ENCODE data around the gene ROM1.

DNA sequence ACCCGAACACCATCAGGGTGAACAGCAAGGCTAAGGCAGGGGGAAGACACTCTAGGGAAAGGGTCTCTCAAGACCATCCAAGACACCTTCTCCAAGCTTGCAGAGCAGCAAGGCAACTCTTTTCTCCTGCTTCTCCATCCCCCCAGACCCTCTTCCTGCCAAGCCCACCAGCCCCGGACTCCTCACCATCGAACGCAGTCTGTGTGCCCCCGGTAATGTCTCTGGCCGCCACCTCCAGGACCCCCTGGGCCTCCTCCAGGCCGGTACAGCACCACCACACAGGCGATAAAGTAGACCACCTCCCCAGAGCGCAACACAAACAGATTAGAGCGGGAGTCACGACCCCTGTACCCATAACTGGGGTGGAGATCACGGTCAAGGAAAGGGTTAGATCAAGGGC is 4.3 kb upstream of the ROM1 start:
- TF ChIP-seq, protein P1, sequence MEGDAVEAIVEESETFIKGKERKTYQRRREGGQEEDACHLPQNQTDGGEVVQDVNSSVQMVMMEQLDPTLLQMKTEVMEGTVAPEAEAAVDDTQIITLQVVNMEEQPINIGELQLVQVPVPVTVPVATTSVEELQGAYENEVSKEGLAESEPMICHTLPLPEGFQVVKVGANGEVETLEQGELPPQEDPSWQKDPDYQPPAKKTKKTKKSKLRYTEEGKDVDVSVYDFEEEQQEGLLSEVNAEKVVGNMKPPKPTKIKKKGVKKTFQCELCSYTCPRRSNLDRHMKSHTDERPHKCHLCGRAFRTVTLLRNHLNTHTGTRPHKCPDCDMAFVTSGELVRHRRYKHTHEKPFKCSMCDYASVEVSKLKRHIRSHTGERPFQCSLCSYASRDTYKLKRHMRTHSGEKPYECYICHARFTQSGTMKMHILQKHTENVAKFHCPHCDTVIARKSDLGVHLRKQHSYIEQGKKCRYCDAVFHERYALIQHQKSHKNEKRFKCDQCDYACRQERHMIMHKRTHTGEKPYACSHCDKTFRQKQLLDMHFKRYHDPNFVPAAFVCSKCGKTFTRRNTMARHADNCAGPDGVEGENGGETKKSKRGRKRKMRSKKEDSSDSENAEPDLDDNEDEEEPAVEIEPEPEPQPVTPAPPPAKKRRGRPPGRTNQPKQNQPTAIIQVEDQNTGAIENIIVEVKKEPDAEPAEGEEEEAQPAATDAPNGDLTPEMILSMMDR (IDR thresholded peaks at IDR 0.05), result no peak
- TF ChIP-seq, protein P2, sequence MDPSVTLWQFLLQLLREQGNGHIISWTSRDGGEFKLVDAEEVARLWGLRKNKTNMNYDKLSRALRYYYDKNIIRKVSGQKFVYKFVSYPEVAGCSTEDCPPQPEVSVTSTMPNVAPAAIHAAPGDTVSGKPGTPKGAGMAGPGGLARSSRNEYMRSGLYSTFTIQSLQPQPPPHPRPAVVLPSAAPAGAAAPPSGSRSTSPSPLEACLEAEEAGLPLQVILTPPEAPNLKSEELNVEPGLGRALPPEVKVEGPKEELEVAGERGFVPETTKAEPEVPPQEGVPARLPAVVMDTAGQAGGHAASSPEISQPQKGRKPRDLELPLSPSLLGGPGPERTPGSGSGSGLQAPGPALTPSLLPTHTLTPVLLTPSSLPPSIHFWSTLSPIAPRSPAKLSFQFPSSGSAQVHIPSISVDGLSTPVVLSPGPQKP (IDR thresholded peaks at IDR 0.05; ENCODE audit: low read depth, low read length), result no peak
- TF ChIP-seq CBX8 (IDR thresholded peaks at IDR 0.05) (no peak), POLR2A (IDR thresholded peaks at IDR 0.05; ENCODE audit: low read length) (no peak), POLR2AphosphoS2 (conservative IDR thresholded peaks at IDR 0.05; ENCODE audit: low read length) (no peak), HOXA7 (CRISPR knock-in tag; IDR thresholded peaks at IDR 0.05) (no peak), HOXB5 (CRISPR knock-in tag; IDR thresholded peaks at IDR 0.05) (no peak), FOSL2 (IDR thresholded peaks at IDR 0.05) (no peak), FOSL2 (CRISPR knock-in tag; IDR thresholded peaks at IDR 0.05) (no peak)
